H7 (cell line): ENCODE results near the gene GPX8. TPM values are rescaled to one million over a fixed set of nuclear protein-coding genes. Genes with fewer than 3 reads are reported as not detected.

Experiments used
- DNase-seq: peaks from one replicate; pipeline ENCODE4 v3.0.0; 2012
- H3K27me3 ChIP-seq: 2 replicates; pipeline ENCODE4 v1.6.0; 2011; ENCODE audit warnings: mild to moderate bottlenecking, low read length; ENCODE audit not compliant: control insufficient read depth, insufficient read depth
- H3K36me3 ChIP-seq: replicated peaks from 2 replicates; pipeline ENCODE4 v1.5.1; 2011; ENCODE audit warnings: low read length; ENCODE audit not compliant: control insufficient read depth, insufficient read depth
- H3K4me3 ChIP-seq: 2 replicates; pipeline ENCODE4 v1.5.1; 2011; ENCODE audit warnings: low read depth, mild to moderate bottlenecking, control low read depth, low read length, moderate library complexity; ENCODE audit not compliant: insufficient read depth
- total RNA-seq: library from RNA; depleted of rRNA; stranded (reverse); fragments of >200 nt; shearing (Covaris generic); gene quantifications from 2 replicates; pipeline ENCODE4 v1.2.3, GENCODE V29; 2014; rRNA removed

The GPX8 gene, protein sequence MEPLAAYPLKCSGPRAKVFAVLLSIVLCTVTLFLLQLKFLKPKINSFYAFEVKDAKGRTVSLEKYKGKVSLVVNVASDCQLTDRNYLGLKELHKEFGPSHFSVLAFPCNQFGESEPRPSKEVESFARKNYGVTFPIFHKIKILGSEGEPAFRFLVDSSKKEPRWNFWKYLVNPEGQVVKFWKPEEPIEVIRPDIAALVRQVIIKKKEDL
- 41.3 and 50.2 TPM in 2 replicates for total RNA-seq

DNA sequence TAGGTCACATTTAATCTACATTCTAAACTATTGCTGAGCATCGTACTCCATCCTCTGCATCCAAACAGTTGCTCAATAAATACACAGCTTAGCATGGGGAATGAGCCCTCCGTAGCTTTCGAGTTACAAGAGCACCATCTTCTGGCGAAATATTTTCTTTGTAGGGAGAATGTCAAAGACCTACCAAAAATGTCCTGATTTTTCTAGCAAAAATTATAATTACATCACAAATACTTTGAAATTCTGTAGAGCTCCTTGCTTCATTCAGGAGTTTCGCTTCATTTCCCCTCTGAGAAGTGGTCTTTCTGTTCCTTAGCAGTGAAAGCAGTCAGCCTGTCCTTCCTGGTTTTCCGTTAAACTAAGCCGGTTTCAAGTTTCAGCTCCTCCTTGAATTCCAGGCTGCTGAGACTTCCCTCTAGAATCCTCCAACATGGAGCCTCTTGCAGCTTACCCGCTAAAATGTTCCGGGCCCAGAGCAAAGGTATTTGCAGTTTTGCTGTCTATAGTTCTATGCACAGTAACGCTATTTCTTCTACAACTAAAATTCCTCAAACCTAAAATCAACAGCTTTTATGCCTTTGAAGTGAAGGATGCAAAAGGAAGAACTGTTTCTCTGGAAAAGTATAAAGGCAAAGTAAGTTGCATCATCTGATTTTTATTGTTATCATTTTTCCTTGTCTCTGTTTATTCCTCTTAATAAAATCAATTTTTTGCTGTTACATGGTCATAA is at the start of gene GPX8:
TSS of gene GPX8 (plus strand) at position 409 of the 730 bp plus-strand sequence. CDS start at position 431, 22 bp downstream.
- DNase-seq = peak; percentile 39
- peaks cover 7% of the 10 kb centered on the region for H3K36me3 ChIP-seq
- no peaks in the 10 kb centered on the region for H3K27me3 ChIP-seq
- peak within 1 kb of the TSS; percentile 59 for H3K4me3 ChIP-seq

DNA sequence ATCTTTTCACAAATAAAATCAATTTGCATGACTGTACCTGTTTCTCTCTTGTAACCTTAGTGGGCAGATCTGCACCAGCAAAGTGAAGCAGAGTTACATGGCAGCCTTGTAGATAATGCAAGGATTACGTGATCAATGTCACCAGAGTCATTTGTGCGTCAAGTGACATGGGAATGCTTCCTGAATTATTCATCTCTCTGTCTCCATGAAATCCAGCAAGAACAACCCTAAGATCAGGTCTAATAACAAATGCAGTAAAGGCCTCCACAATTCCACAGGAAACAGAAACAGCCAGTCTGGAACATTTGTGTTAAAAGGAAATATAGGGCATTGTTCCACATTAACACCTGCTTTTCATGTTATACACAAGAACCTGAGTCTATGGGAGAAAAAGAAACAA is 49.8 kb upstream of the GPX8 start:
- Histone ChIP-seq H3K27me3 (no peaks in the 10 kb centered on the region), H3K36me3 (no peaks in the 10 kb centered on the region), H3K4me3 (no peak overlapping the region)
- DNase-seq = no peak

DNA sequence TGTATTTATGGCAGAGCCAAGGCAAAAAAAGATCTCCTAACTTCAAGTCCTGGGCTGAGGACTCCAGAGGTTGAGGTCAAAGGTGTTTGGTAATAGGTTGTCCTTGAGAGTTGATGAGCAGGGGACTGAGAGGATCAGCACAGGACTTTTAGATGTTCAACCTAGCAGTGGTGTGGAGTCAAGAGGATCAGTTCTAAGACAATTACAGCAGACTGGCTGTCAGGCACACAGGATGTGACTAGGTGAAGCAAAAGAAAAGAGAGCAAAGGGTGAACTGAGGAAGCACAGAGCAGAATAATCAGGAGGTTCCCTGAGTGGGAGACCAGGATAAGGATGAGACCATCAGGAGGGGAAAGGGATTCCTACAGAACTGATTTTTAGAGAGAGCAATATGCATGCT is 46.6 kb upstream of the GPX8 start:
- Histone ChIP-seq H3K4me3 (no peak overlapping the region), H3K27me3 (no peaks in the 10 kb centered on the region)

DNA sequence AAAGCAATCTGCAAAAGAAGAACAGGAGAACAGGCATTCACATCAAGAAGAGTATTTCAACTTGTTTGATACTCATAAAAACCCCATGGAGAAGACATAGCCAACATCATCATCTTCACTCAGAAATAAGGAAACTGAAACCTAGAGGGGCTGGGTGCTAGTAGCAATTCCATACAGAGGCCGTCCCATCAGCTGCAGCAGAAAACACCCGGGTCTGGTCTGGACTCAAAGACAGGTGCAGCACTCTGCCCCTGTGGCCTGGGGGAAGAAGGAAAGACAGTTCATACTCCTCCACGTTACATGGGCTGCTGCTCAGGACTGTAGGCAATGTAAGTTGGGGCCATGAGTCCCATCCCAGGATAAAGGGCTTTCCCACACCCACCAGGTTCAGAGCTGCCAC is 45.9 kb upstream of the GPX8 start:
- H3K4me3 ChIP-seq = no peak overlapping the region
- DNase-seq = no peak
- no peaks in the 10 kb centered on the region for H3K27me3 ChIP-seq
- no peaks in the 10 kb centered on the region for H3K36me3 ChIP-seq

More for the DNA sequence above, 46.6 kb upstream of the GPX8 start:
- no peaks in the 10 kb centered on the region for H3K36me3 ChIP-seq
- DNase-seq = no peak

DNA sequence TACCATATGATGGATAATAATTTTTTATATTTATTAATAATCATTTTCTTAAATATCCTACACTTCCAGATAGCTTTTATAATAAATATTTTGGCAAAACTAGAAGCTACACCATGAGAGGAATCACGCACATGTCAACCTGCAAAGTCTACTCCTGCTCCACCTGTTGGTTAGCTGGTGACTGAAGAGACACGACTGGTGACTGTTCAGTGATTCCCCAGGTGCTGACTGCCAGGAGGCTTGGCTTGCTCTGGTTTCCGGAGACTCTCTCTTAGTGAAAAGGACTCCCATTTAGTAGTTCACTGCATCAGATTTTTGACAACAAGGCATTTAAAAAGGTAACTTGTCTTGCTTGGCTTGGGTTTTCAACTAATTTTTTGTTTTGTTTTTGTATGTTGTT is 36.6 kb upstream of the GPX8 start:
- no peaks in the 10 kb centered on the region for H3K27me3 ChIP-seq
- no peak for DNase-seq
- no peak overlapping the region for H3K4me3 ChIP-seq
- no peaks in the 10 kb centered on the region for H3K36me3 ChIP-seq

DNA sequence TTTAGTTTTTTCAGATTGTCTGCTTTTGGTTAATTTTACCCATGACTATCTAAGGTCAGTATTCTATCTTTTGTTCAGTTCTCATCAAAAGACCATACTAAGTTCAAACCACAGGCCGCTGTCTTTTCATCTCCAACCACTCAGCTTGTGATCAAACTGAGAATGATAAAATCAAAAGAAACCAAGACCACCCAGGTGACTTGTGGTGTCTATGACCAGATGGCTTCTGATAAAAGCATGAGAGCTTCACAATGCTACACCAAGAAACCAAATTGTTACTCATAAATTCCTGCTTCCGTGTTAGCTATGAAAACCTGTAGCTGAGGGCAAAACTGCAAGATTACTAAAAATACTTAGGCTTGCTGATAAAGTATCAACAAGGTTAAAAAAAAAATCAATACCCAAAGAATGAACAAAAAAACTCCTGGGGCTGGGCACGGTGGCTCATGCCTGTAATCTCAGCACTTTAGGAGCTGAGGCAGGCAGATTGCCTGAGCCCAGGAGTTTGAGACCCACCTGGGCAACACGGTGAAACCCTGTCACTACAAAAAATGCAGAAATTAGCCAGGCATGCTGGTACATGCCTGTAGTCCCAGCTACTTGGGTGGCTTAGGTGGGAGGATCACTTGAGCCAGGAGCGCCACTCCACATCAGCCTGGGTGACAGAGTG is 25.8 kb upstream of the GPX8 start:
- DNase-seq = no peak
- no peaks in the 10 kb centered on the region for H3K36me3 ChIP-seq
- H3K4me3 ChIP-seq = no peak overlapping the region
- no peaks in the 10 kb centered on the region for H3K27me3 ChIP-seq

DNA sequence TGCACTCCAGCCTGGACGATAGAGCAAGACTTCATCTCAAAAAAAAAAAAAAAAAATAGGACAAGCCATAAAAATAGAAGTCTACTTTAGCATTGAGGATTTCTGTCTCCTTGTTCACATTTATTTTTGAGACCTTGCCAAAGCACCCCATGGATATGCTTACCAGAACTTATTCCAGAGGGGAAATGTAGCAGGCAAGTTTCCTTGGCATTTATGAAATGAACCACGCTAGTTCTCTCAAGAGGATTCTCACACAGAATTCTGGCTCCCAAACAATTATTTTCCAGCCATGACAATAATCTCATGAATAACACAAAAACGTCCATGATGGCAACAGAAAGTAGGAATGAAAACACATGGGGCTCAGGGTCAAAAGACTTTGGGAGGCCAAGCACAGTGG is 23.4 kb upstream of the GPX8 start:
- Histone ChIP-seq H3K4me3 (no peak overlapping the region), H3K27me3 (no peaks in the 10 kb centered on the region), H3K36me3 (no peaks in the 10 kb centered on the region)
- DNase-seq = no peak

DNA sequence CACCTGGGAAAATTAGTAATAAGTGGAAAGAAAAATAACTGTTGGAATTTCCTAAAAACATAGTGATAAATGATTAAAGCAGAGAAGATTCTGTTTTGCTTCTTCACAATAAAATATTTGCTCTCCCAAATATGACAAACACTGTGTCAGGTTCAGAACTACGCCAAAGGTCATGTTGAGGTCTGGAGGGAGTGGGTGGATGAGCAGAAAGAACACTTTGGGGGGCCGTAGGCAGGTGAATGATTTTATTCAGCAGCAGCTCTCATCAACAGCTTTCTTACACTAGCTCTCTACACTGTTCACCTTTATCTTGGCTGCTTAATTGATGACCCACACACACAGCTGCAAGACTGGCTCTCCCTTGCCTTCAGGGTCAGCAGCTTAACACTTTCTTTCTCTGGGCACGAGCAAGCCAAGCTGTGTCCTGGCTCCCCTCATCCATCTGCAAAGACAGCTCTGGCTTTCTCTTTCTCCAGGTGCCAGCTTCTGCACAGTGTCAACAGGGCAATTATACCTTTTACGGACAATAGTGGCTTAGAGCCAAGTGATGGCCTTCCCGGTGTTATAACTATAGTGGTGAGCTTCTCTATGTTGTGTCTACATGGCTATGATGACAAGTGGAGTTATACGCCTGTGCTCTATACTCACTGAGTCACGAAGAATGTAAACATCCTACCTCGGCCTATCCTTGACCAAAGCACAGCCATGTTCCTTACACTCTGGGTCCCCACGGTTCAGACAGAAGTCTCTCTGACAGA is 18.9 kb upstream of the GPX8 start:
- H3K27me3 ChIP-seq = no peaks in the 10 kb centered on the region
- no peaks in the 10 kb centered on the region for H3K36me3 ChIP-seq
- H3K4me3 ChIP-seq = no peak overlapping the region
- DNase-seq = no peak

DNA sequence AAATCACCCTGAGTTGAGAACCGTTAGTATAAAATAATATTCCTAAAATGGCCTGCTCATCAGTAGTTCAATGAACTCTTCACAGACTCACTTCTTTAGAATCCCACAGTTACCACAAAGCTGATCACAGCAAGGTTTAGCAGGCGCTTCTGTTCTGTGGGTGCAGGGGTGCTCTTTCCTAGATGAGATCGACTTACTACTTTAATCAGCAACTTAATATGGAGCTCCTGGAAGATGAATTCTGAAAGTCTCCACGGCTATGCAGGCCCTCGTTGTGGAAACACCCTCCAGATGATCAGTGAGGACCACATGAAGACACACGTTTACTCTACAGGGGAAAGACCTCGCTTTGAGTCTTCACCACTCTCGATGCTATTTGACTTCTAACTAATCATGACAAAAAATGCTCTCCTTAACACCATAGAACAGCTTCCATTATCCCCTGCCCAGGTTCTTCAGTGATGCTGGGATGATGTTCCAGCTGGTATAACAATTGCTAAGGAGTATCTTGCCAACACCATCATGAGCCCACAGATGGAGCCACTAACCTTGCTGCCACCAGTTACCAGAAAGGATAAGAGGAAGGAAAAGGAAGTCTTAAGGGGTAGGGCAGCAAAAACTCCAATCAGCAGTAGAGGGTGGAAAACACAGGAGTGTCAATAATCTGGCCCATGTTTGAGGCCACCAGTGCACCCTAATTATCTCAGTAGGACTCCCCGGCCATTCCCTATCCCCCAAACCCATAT is 17.9 kb upstream of the GPX8 start:
- DNase-seq = no peak
- H3K36me3 ChIP-seq = no peaks in the 10 kb centered on the region
- no peak overlapping the region for H3K4me3 ChIP-seq
- H3K27me3 ChIP-seq = no peaks in the 10 kb centered on the region

DNA sequence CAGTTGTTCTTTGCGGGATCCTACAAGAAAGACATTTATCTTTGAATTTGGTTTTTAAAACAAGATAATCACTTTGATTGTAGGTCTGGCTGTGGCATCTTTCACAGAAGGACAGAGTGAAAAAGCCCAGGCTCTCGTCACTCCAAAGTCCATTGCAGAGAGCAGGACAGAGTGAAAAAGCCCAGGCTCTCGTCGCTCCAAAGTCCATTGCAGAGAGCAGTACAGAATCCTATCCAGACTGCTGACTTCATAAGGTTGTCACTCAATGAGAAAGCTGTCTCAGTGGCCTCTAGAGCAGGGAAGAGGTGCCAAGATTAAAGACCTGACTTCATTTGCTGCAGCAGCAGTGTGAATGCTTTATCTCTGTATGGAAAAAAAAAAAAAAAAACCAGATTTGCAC is 16.3 kb upstream of the GPX8 start:
- Histone ChIP-seq H3K4me3 (no peak overlapping the region), H3K36me3 (no peaks in the 10 kb centered on the region), H3K27me3 (no peaks in the 10 kb centered on the region)
- no peak for DNase-seq

DNA sequence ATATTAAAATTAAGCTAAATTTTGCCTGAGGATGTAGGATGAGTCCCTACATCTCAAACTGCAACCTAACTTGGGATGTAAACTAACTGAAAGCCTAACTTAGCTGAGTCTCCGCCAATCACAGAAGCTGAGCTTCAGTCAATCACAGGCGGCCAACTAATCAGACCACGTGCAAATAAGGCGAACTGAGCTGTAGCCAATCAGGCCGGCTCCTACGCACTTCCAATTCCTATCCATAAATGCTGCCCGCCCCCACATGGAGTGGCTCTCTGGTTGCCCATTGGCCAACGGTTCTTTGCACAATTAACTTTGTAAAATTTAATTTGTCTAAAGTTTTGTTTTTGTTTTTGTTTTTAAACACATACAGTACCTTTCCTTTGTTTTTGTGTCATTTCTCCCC is 13.9 kb upstream of the GPX8 start:
- Histone ChIP-seq H3K36me3 (no peaks in the 10 kb centered on the region), H3K4me3 (no peak overlapping the region), H3K27me3 (no peaks in the 10 kb centered on the region)
- no peak for DNase-seq

DNA sequence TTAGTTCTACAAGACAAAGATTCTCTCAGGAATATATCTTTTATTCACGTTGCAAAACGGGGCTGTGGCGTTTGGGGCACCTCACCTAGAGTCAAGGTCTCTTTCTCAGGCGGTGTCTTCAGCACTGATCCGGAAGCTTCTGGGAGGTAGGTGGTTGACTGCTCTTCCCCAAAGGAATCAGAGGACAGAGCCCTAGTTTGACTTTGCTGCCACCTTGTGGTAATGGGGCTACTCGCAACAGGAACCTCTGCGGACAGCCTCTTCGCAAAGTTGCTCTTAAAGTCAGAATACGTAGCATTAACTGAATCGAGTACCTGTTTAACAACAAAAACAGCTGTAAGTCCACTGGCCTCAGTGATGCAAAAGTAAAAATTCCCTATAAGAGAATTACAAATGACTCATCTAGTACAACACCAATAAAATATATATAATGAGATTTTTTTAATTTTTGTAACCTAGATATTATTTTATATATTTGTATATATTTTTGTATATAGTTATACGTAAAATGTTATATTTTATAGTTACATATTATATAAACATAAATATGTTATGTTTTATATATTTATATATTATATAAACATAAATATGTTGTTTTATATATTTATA is 13.3 kb upstream of the GPX8 start:
- Histone ChIP-seq H3K4me3 (no peak overlapping the region), H3K36me3 (no peaks in the 10 kb centered on the region), H3K27me3 (no peaks in the 10 kb centered on the region)
- peak; percentile 50 for DNase-seq

DNA sequence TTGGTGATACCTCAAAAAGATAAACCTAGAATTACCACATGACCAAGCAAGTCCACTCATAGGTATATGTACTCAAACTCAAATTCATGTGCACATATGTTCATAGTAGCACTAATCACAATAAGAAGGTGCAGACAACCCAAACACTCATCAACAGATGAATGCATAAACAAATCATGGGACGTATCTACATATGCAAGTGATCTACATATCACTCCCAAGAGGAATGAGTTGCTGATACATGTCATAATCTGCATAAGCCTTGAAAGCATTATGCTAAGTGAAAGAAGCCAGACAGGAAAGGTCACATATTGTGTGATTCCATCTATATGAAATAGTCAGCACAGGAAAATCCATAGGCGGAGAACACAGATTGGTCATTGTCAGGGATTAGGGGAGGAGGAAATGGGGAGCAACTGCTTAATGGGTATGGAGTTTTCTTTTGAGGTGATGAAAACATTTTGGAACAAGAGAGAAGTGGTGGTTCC is 10.6 kb upstream of the GPX8 start:
- DNase-seq = no peak
- Histone ChIP-seq H3K36me3 (no peaks in the 10 kb centered on the region), H3K27me3 (no peaks in the 10 kb centered on the region), H3K4me3 (no peak overlapping the region)
